GM10248 (cell line): Measurements from ENCODE around the gene ARHGEF12.

Experiments used
- CTCF ChIA-PET: fragments of 300-600 bp; sonication (Branson Sonifier 250); formaldehyde crosslinking; extraction: SDS; loops from one replicate; lab custom pipeline; 2021; ENCODE audit warnings: antibody characterized with exemption; lab: Yijun Ruan, JAX
- POLR2A ChIA-PET: fragments of 350-650 bp; sonication (Branson Sonifier 250); formaldehyde crosslinking; extraction: SDS; loops from one replicate; lab custom pipeline; 2020; ENCODE audit warnings: antibody characterized with exemption; lab: Yijun Ruan, JAX
- DNase-seq: peaks from one replicate; pipeline ENCODE4 v3.0.0; 2012; ENCODE audit errors: extremely low spot score
- TF ChIP-seq, protein P1 (sequence below): IDR thresholded peaks from 2 replicates; pipeline ENCODE4 v1.5.1; 2012; ENCODE audit warnings: mild to moderate bottlenecking, low read depth; ENCODE audit errors: extremely low read depth, missing control alignments, control extremely low read depth

The ARHGEF12 gene

DNA sequence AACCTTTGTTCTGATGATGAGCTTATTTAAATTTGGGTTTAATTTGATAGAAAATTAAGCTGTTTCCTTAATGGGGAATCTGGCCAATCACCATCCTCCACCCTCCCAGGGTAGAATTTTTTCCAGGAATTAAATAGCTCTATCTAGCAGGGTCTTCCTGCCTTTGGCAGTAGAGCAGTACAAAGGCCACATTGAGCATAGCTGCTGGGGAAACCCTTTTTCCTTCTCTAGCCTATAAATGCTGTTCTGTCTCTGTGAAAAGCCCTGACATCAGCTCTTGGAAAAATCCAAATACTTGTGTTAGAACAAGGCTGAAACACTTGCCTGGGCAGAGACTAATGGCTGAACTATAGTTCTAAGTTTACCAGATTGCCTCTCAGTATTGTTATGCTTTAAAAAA is 55.1 kb downstream of the ARHGEF12 start:
- CTCF ChIA-PET: interaction anchor here (1.2 to 2.1 kb wide), 10 partner anchors 10 to 57 kb away, joined by 3 to 7 read pairs (median 4); no protein-coding TSS in a partner anchor
- DNase-seq: no peak
- TF ChIP-seq, protein P1, sequence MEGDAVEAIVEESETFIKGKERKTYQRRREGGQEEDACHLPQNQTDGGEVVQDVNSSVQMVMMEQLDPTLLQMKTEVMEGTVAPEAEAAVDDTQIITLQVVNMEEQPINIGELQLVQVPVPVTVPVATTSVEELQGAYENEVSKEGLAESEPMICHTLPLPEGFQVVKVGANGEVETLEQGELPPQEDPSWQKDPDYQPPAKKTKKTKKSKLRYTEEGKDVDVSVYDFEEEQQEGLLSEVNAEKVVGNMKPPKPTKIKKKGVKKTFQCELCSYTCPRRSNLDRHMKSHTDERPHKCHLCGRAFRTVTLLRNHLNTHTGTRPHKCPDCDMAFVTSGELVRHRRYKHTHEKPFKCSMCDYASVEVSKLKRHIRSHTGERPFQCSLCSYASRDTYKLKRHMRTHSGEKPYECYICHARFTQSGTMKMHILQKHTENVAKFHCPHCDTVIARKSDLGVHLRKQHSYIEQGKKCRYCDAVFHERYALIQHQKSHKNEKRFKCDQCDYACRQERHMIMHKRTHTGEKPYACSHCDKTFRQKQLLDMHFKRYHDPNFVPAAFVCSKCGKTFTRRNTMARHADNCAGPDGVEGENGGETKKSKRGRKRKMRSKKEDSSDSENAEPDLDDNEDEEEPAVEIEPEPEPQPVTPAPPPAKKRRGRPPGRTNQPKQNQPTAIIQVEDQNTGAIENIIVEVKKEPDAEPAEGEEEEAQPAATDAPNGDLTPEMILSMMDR: no peak
- POLR2A ChIA-PET: no interaction called here

DNA sequence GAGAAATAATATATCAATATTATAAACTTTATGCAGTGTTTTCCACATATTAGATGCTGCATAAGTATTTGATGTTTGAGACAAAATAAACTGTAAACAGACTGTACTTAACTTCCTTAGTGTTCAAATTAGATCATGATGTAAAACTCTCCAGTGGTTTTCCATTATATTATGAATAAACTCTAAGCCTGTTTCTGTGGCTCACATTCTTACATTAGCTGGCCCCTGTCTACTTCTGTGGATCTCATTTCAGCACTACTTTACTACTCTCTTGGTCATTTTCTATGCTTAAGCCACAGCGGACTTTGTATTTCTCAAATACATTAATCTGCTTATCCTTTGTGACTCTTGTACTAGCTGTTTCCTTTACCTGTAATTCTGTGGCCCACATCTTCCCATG is 55.6 kb downstream of the ARHGEF12 start:
- ChIA-PET POLR2A (no interaction called here), CTCF (interaction anchor here (0.8 to 2.1 kb wide), 9 partner anchors 9 to 58 kb away, joined by 3 to 5 read pairs (median 3); no protein-coding TSS in a partner anchor)
- TF ChIP-seq, protein P1: no peak
- DNase-seq: no peak

DNA sequence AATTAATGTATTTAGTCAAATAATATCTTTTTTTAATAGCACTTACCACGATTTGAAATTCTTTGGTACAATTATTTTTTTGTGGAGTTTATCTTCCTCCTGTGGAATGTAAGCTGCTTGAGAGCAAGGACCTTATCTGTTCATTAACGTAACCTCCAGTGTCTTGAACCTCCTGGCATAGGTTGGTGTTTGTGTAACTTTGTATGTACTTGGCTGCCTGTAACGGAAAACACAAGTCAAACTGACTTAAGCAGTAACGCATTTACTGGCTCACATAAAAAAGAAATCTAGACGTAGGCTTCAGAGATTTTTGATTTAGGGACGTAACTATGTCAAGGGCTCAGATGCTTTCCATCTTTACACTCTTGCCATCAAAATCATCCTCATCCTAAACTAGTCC is 56.1 kb downstream of the ARHGEF12 start:
- TF ChIP-seq, protein P1: no peak
- ChIA-PET CTCF (interaction anchor here (0.8 to 2.1 kb wide), 6 partner anchors 9 to 58 kb away, joined by 3 to 5 read pairs (median 3); no protein-coding TSS in a partner anchor), POLR2A (no interaction called here)
- DNase-seq: no peak

DNA sequence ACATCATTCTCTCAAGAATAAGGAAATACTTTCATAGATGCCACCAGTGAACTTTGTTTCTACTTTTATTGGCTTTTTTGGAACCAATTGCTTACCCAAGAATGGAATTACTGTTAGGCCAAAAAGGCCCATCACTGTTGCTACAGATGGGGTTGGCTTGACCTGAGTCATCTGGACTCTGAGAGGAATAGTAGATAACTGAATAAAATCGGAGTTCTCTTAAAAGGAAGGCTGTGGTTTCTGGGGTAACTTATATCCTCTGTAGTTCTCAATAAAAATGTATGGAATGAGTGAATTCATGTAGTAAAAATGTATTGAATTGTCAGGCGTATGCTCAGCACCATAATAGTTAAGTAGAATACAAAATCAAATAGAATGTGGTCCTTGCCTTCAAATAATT is 56.6 kb downstream of the ARHGEF12 start:
- no peak for DNase-seq
- POLR2A ChIA-PET: no interaction called here
- CTCF ChIA-PET: no interaction called here
- TF ChIP-seq, protein P1: no peak

DNA sequence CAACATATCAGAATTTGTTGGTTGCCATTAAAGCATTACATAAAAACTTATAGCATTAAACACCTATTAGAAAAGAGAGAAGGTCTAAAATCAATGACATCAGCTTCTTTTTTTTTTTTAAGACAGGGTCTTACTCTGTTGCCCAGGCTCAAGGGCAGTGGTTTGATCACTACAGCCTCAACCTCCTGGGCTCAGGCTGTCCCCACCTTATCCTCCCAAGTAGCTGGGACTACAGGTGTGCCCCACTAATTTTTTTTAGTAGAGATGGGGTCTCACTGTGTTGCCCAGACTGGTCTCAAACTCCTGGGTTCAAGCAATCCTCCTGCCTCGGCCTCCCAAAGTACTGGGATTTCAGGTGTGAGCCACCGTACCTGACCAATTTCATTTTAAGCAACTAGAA is 57.9 kb downstream of the ARHGEF12 start:
- DNase-seq: no peak
- TF ChIP-seq, protein P1: no peak
- POLR2A ChIA-PET: no interaction called here
- CTCF ChIA-PET: interaction anchor here (1.4 to 2.6 kb wide), 2 partner anchors 59 to 281 kb away, joined by 3 to 9 read pairs; no protein-coding TSS in a partner anchor

DNA sequence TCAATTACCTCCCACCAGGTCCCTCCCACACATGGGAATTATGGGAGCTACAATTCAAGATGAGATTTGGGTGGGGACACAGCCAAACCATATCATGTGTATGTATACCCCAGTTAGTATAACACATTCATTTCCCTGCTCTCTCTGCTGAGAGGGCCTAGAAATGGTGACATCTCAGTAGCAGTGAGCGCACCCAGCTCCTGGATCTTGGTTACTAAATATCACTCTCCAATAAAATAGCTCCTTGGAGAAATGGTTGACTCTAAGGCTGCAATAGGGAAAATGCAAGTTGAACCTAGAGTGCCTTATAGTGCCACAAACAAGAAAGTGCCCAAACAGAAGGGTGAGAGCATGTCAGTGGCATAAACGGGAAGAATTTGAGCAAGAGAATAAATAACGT is 59.6 kb downstream of the ARHGEF12 start:
- CTCF ChIA-PET: interaction anchor here (0.8 to 2.6 kb wide), 4 partner anchors 10 to 62 kb away, joined by 3 to 9 read pairs (median 3); no protein-coding TSS in a partner anchor
- TF ChIP-seq, protein P1: no peak
- no peak for DNase-seq
- POLR2A ChIA-PET: no interaction called here

DNA sequence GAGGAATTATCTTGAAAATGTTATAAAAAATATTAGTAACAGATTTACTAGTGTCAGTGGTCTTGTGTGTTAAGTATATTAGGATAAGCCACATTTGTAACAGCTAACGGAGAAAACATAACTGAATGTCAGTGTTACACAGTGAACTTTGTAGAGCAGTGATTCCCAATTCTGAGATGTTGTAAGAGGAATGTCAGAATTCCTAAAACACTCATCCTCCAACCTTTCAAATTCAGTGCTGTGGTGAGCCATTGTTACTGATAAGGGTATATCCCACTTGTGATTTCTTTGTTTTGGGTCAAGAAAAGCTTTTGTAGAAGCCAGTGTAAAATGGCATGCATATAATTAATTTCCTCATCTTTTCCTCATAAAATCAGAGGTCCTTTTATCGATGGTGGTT is 61.9 kb downstream of the ARHGEF12 start:
- ChIA-PET POLR2A (no interaction called here), CTCF (interaction anchor here (2.1 kb wide), 1 partner anchor 13 kb away, joined by 7 read pairs; no protein-coding TSS in a partner anchor)
- no peak for DNase-seq
- TF ChIP-seq, protein P1: no peak
